Cardiac fibroblast (primary cell): ENCODE data around the gene FYB1.

Experiments
- DNase-seq, 2 donors: peaks; one replicate each; pipeline versions ENCODE4 v3.0.0 to v3.0.0-alpha.2; 2010; ENCODE audit warnings: low read depth in 2 of 2
- H3K4me3 ChIP-seq, 2 donors: replicated peaks in 1 of 2; 1 replicate in 1 of 2; 2 replicates in 1 of 2; pipeline ENCODE4 v1.5.1; 2011; ENCODE audit warnings: low read depth in 2 of 2, low read length in 2 of 2, mild to moderate bottlenecking in 2 of 2, moderate library complexity in 1 of 2
- TF ChIP-seq, protein P1 (sequence below): IDR thresholded peaks from one replicate; pipeline ENCODE4 v1.5.1; 2011; ENCODE audit warnings: low read depth, mild to moderate bottlenecking, low read length, inconsistent platforms

The FYB1 gene

DNA sequence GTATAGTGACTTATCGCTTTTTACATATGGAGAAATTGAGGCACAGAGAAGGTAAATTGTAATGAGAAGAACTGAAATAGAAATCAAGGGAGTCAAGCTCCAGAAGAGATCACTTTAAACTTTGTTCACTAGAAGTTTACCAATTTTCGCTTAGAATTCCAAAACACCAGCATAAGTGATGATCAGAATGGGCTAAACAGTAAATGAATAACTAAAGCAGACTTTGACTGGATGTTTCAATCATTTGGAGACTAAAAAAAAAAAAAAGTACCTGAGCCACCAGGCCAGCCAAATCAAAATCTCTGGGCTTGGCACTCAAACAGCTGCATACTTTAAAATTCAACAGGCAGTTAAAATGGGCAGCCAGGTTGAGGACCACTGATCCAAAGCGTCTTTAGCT is 38.2 kb upstream of the FYB1 start:
- H3K4me3 ChIP-seq, result no peak overlapping the region
- no peak for DNase-seq
- TF ChIP-seq, protein P1, sequence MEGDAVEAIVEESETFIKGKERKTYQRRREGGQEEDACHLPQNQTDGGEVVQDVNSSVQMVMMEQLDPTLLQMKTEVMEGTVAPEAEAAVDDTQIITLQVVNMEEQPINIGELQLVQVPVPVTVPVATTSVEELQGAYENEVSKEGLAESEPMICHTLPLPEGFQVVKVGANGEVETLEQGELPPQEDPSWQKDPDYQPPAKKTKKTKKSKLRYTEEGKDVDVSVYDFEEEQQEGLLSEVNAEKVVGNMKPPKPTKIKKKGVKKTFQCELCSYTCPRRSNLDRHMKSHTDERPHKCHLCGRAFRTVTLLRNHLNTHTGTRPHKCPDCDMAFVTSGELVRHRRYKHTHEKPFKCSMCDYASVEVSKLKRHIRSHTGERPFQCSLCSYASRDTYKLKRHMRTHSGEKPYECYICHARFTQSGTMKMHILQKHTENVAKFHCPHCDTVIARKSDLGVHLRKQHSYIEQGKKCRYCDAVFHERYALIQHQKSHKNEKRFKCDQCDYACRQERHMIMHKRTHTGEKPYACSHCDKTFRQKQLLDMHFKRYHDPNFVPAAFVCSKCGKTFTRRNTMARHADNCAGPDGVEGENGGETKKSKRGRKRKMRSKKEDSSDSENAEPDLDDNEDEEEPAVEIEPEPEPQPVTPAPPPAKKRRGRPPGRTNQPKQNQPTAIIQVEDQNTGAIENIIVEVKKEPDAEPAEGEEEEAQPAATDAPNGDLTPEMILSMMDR, result no peak

DNA sequence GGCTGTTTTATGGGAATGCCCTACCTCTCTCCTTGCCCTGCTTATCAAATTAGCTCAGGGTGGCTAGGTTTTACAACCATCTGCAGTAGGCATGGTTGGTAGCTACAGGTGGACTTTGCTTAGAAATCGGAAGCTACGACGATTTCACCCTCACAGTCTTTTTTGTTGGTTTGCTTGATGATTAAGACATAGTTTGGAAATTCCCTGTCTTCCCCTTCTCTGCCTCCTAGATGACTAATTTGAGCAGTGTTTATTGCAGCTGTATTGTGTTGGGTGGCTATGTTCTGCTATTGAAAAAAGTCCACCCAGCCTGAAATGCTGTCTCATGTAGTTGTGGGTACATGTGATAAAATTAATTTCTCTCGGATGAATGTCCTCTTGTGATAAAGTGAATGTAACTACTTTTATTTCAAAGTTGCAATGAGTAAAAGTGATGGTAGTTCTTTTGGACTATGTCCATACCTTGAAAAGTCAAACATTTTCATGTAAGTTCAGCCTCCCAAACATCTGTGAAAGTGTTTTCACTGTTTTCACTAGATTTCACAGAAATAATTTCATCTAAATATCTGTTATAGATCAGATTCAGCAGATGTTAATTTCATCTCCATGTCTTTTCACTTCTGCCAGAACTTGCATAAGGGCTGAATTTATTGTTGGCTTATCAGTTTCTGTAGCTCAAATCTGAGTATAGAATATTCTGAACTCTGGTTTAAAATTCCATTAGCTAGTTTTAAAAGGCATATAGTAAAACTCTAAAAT is 37.3 kb upstream of the FYB1 start:
- TF ChIP-seq, protein P1, result no peak
- peak; percentile 46 to 93 for DNase-seq
- H3K4me3 ChIP-seq, result no peak overlapping the region

DNA sequence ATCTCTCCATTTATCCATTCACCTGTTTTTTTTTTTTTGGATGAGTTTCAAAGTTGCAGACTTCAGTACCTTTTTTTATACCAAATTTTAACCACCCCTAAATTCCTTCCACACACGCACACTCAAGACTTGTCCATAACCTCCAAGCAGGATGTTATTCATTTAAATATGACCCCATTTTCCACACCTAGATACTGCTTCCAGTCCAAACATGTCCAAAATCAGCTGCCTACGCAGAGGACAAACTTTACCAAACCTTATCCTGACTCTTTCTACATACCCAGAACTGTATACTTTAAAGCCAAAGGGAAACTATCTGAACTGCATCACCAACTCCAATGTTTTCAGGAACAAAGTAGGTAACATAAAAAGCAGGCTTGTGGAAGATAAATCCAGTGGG is 36.0 kb upstream of the FYB1 start:
- TF ChIP-seq, protein P1, result no peak
- H3K4me3 ChIP-seq, result no peak overlapping the region
- no peak for DNase-seq

DNA sequence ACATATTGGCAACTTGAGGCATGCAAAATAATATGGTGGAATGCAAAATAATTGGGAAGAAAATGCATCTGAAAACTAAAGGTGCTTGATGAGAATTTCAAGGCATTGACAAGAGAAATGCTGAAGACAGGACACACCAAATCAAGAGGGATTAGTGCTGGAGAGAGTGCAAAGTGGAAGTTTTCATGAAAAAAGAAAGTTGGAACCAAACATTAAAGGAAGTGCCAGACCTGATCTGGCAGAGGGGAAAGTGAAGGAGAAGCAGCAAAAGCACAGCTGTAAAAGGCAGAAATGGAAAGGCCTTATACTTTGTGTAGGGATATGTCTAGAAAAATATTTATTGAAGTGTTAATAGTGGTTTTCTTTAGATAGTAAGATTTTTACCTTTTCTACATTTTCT is 35.3 kb upstream of the FYB1 start:
- DNase-seq, result no peak
- TF ChIP-seq, protein P1, result no peak
- H3K4me3 ChIP-seq, result no peak overlapping the region

DNA sequence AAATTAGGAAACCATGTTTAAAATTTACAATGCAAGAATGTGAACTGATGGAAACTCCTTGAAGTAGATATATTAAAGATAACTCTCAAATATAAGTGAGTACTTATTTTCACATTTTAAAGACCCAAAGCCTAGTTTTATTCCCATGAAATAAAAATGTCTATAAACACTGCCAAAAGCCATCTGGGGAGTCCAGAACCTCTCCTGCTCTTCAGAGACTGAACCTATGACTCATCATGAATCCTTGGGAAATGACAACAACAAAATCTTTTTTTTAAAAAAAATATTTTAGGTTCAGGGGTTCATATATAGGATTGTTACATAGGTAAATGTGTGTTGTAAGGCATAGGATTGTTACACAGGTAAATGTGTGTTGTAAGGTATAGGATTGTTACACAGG is 33.8 kb upstream of the FYB1 start:
- DNase-seq, result peak; percentile 4 to 66
- no peak overlapping the region for H3K4me3 ChIP-seq
- TF ChIP-seq, protein P1, result no peak

DNA sequence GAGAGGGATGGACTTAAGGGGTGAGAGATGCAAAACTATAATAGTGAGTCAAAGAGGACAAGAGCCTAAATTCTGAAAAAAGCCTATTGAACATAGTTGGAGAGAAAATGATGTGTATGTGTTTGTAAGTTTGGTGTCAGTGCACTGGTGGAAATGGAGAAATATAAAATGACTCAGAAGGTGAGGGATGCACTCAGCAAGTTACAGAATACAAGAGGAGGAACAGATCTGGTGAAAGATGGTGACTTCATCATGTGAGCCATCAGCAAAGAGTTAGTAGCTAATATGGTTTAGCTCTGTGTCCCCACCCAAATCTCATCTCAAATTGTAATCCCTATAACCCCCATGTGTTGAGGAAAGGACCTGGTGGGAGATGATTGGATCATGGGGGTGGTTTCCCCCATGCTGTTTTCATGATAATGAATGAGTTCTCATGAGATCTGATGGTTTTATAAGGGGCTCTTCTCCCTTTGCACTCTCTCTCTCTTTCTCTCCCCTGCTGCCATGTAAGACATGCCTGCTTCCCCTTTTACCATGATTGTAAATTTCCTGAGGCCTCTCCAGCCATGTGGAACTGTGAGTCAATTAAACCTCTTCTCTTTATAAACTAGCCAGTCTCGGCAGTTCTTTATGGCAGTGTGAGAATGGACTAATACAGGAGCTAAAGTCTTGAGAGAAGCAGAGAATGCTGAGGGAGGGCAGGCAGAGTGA is 30.4 kb upstream of the FYB1 start:
- no peak overlapping the region for H3K4me3 ChIP-seq
- TF ChIP-seq, protein P1, result no peak
- peak in 1 of 2 donors; percentile 48 for DNase-seq

DNA sequence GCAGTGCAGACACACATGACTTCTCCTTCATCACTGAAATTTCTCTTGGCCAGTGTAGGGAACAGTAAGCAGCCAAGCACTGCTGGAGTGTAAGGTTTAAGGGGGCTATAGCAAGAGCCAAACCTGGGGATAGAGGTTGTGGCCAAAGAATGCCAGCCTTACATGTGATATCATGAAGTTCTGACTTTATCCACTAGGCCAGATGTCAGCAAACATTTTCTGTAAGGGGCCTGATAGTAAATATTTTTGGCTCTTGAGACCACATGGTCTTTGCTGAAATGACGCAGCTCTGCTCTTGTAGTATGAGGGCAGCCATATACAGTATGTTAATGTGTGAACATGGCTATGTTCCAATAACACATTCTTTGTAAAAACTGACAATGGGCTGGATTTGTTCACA is 29.7 kb upstream of the FYB1 start:
- no peak overlapping the region for H3K4me3 ChIP-seq
- DNase-seq, result no peak
- TF ChIP-seq, protein P1, result no peak
